ENCODE measurements around the gene PAFAH1B2.

GRCh38 chr11:117204283-117205080, 60.4 kb downstream of the PAFAH1B2 start:
- TF ChIP-seq CTCF (IDR thresholded peaks at IDR 0.05; ENCODE audit: low read depth, low read length, poor library complexity, severe bottlenecking) = no peak
- no peak for TF ChIP-seq EZH2phosphoT487 (IDR thresholded peaks at IDR 0.05; ENCODE audit: borderline replicate concordance, low read length)
